PFSK-1 (cell line): ENCODE data around the gene ANKMY1.

ENCODE experiments used
- POLR2AphosphoS5 ChIP-seq: IDR thresholded peaks from 2 replicates; pipeline ENCODE4 v1.6.1; 2012; ENCODE audit warnings: low read depth, mild to moderate bottlenecking, control low read depth, low read length, moderate library complexity
- SIN3A ChIP-seq: IDR thresholded peaks from 2 replicates; pipeline ENCODE4 v1.6.1; 2012; ENCODE audit warnings: mild to moderate bottlenecking, low read length, moderate library complexity, borderline replicate concordance; ENCODE audit not compliant: insufficient read depth
- TAF1 ChIP-seq: IDR thresholded peaks from 2 replicates; pipeline ENCODE4 v1.6.1; 2012; ENCODE audit warnings: low read length, control low read depth, borderline replicate concordance; ENCODE audit not compliant: insufficient read depth
- TF ChIP-seq, protein P1 (sequence below), 2 experiments: IDR thresholded peaks; 2 replicates each; pipeline versions ENCODE4 v1.6.1 to v1.8.0; 2011 to 2012; ENCODE audit warnings: low read depth in 2 of 2, low read length in 2 of 2, control low read depth in 1 of 2, inconsistent platforms in 1 of 2, mild to moderate bottlenecking in 1 of 2, moderate library complexity in 1 of 2; ENCODE audit not compliant: insufficient read depth in 1 of 2

DNA sequence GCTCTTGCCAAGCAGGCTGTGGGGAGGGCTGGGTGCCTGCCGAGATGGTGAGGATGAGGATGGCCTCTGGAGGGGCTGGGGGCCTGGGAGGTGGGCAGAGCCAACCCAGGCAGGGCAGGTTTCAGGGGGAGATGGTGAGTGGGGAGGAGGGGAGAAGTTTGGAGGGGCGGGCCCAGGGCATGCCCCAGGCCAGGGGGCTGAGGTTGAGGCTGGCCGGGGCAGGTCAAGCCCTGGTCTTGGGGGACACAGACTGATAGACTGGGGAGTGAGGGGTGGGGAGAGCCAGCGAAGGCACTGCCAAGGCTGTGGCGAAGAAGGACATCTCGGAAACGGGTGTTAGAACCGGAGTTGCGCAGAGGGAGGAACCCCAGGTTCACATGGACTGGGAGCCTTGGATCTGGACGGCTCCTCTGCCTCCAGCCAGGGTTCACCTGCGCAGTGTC, 41.4 kb upstream of the ANKMY1 start:
- no peak for TF ChIP-seq SIN3A
- TF ChIP-seq POLR2AphosphoS5 = no peak
- TF ChIP-seq, protein P1, sequence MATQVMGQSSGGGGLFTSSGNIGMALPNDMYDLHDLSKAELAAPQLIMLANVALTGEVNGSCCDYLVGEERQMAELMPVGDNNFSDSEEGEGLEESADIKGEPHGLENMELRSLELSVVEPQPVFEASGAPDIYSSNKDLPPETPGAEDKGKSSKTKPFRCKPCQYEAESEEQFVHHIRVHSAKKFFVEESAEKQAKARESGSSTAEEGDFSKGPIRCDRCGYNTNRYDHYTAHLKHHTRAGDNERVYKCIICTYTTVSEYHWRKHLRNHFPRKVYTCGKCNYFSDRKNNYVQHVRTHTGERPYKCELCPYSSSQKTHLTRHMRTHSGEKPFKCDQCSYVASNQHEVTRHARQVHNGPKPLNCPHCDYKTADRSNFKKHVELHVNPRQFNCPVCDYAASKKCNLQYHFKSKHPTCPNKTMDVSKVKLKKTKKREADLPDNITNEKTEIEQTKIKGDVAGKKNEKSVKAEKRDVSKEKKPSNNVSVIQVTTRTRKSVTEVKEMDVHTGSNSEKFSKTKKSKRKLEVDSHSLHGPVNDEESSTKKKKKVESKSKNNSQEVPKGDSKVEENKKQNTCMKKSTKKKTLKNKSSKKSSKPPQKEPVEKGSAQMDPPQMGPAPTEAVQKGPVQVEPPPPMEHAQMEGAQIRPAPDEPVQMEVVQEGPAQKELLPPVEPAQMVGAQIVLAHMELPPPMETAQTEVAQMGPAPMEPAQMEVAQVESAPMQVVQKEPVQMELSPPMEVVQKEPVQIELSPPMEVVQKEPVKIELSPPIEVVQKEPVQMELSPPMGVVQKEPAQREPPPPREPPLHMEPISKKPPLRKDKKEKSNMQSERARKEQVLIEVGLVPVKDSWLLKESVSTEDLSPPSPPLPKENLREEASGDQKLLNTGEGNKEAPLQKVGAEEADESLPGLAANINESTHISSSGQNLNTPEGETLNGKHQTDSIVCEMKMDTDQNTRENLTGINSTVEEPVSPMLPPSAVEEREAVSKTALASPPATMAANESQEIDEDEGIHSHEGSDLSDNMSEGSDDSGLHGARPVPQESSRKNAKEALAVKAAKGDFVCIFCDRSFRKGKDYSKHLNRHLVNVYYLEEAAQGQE (IDR thresholded peaks at IDR 0.05; ENCODE audit: insufficient read depth in 1 of 2, low read depth in 2 of 2, low read length in 2 of 2) = no peak
- TF ChIP-seq TAF1 = no peak
